ENCODE data around the gene DLGAP4. TPM values are rescaled to one million over a fixed set of nuclear protein-coding genes. Genes with fewer than 3 reads are reported as not detected.

The DLGAP4 gene
- polyA plus RNA-seq, 1 donor (not counting 4 experiments of a cell fraction or from before 2014, with no cell fraction given): 9.6 TPM

DNA sequence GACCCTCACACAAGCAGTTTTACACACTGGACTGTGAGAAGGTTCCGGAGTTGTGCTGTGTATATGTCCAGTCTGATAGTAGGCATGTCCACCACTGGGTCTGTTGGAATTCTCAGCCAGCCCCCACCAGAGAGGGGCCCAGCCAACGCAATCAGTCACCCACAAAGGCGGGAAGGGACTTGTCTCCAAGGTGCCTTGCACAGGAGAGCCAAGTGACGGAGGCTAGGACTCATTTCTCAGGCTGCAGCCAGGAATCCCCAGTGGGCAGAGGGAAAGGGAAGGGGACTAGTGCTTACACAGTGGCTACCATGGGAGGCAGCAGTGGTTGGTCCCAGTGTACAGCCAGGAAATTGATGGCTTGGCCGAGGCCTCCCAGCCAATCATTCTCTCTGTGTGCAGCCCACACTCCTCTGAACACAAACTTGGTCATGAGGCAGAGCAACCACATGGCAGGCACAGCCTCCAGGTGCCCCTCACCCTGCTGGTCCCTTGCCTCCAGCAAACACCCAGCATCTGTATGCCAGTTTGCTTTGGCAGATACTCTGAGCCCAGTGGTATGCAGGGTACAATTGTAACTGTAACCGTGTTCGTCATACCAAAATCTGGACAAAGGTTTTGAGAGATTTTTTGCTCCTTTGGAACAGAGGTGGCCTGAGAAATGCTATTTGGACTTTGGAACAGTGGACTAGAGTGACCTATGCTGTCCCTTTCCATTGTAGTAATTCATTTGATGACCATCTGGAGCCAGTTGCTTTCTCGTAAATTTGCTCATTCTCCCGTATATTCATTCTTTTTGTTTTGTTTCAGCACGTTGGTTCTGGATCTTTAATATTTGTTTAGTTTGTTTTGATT, 162.2 kb downstream of the DLGAP4 start:
- Histone ChIP-seq H3K9me1 (ENCODE audit: control insufficient read depth, extremely low read depth, insufficient read depth, low read length) (peaks cover 17% of the 10 kb centered on the region), H3K9me3 (ENCODE audit: control insufficient read depth, low read depth, low read length) (no peaks in the 10 kb centered on the region), H3K4me2 (ENCODE audit: control insufficient read depth, extremely low read depth, insufficient read depth, low read depth, low read length) (no peak overlapping the region), H3K9ac (ENCODE audit: control insufficient read depth, extremely low read depth, insufficient read depth, low read length) (no peak overlapping the region), H3K36me3 (ENCODE audit: control insufficient read depth in 2 of 2, extremely low read depth in 1 of 2, insufficient read depth in 2 of 2, low read length in 2 of 2) (peaks cover 3 to 18% of the 10 kb centered on the region in 2 experiments), H3K27me3 (ENCODE audit: control insufficient read depth, extremely low read depth, insufficient read depth, low read length) (no peaks in the 10 kb centered on the region), H4K20me1 (ENCODE audit: control insufficient read depth, extremely low read depth, insufficient read depth, low read length) (peaks cover 22% of the 10 kb centered on the region), H3K4me1 (ENCODE audit: control insufficient read depth, extremely low read depth, insufficient read depth, low read length) (peaks cover 59% of the 10 kb centered on the region), H3K27ac (ENCODE audit: control insufficient read depth, insufficient read depth, low read length) (no peak overlapping the region), H2AFZ (ENCODE audit: control insufficient read depth, low read length) (no peak overlapping the region), H3K79me2 (ENCODE audit: control insufficient read depth, insufficient read depth, low read length) (peaks cover 56% of the 10 kb centered on the region), H3K4me3 (ENCODE audit: control insufficient read depth in 2 of 3, extremely low read depth in 1 of 3, insufficient read depth in 2 of 3, low read depth in 1 of 3, low read length in 3 of 3) (no peak overlapping the region)
- no peak for TF ChIP-seq EZH2 (IDR thresholded peaks at IDR 0.05; ENCODE audit: low read length)
- TF ChIP-seq, protein P1, sequence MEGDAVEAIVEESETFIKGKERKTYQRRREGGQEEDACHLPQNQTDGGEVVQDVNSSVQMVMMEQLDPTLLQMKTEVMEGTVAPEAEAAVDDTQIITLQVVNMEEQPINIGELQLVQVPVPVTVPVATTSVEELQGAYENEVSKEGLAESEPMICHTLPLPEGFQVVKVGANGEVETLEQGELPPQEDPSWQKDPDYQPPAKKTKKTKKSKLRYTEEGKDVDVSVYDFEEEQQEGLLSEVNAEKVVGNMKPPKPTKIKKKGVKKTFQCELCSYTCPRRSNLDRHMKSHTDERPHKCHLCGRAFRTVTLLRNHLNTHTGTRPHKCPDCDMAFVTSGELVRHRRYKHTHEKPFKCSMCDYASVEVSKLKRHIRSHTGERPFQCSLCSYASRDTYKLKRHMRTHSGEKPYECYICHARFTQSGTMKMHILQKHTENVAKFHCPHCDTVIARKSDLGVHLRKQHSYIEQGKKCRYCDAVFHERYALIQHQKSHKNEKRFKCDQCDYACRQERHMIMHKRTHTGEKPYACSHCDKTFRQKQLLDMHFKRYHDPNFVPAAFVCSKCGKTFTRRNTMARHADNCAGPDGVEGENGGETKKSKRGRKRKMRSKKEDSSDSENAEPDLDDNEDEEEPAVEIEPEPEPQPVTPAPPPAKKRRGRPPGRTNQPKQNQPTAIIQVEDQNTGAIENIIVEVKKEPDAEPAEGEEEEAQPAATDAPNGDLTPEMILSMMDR (optimal IDR thresholded peaks at IDR 0.05 in 1 of 3, IDR thresholded peaks at IDR 0.05 in 1 of 3, conservative IDR thresholded peaks at IDR 0.05 in 1 of 3; ENCODE audit: extremely low read depth in 1 of 3, insufficient read depth in 2 of 3, low read length in 3 of 3): no peak
- dilution Hi-C loops (cut with MboI; ENCODE audit: extremely low pct_ligation_motif_present, low sequenced_read_pairs): no loop called here
- FAIRE-seq (no peak), DNase-seq (ENCODE audit: low read depth, low spot score) (no peak)

DNA sequence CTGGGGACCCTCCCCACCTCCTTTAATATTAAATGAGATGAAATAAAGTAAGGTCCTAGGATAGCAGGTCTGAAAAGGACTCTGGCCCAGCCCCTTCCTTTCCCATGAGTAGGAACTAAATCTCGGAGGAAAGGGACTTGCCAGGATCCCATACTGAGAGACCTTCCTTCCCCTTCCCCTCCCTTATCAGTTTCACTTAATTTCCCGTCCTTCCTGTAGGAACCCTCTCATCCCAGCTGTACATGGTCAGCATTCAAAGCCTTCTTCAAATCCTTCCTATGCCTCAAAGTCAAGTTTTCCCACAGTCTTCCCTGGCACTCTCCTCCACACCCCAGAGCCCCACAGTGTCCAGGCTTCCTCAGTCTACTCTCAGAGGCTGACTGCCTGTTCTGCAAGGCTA, 163.8 kb downstream of the DLGAP4 start:
- Histone ChIP-seq H2AFZ (ENCODE audit: control insufficient read depth, low read length) (no peak overlapping the region), H3K9ac (ENCODE audit: control insufficient read depth, extremely low read depth, insufficient read depth, low read length) (no peak overlapping the region), H3K4me2 (ENCODE audit: control insufficient read depth, extremely low read depth, insufficient read depth, low read depth, low read length) (no peak overlapping the region), H3K79me2 (ENCODE audit: control insufficient read depth, insufficient read depth, low read length) (peaks cover 61% of the 10 kb centered on the region), H3K4me1 (ENCODE audit: control insufficient read depth, extremely low read depth, insufficient read depth, low read length) (peaks cover 60% of the 10 kb centered on the region), H3K9me3 (ENCODE audit: control insufficient read depth, low read depth, low read length) (no peaks in the 10 kb centered on the region), H3K36me3 (ENCODE audit: control insufficient read depth in 2 of 2, extremely low read depth in 1 of 2, insufficient read depth in 2 of 2, low read length in 2 of 2) (peaks cover 3 to 18% of the 10 kb centered on the region in 2 experiments), H3K27ac (ENCODE audit: control insufficient read depth, insufficient read depth, low read length) (no peak overlapping the region), H4K20me1 (ENCODE audit: control insufficient read depth, extremely low read depth, insufficient read depth, low read length) (peaks cover 31% of the 10 kb centered on the region), H3K4me3 (ENCODE audit: control insufficient read depth in 2 of 3, extremely low read depth in 1 of 3, insufficient read depth in 2 of 3, low read depth in 1 of 3, low read length in 3 of 3) (no peak overlapping the region), H3K9me1 (ENCODE audit: control insufficient read depth, extremely low read depth, insufficient read depth, low read length) (peaks cover 24% of the 10 kb centered on the region), H3K27me3 (ENCODE audit: control insufficient read depth, extremely low read depth, insufficient read depth, low read length) (no peaks in the 10 kb centered on the region)
- FAIRE-seq: no peak
- DNase-seq (ENCODE audit: low read depth, low spot score): no peak
- no peak for TF ChIP-seq EZH2 (IDR thresholded peaks at IDR 0.05; ENCODE audit: low read length)
- TF ChIP-seq, protein P1 (optimal IDR thresholded peaks at IDR 0.05 in 1 of 3, IDR thresholded peaks at IDR 0.05 in 1 of 3, conservative IDR thresholded peaks at IDR 0.05 in 1 of 3; ENCODE audit: extremely low read depth in 1 of 3, insufficient read depth in 2 of 3, low read length in 3 of 3): no peak
- dilution Hi-C loops (cut with MboI; ENCODE audit: extremely low pct_ligation_motif_present, low sequenced_read_pairs): no loop called here
